Stimulated activated CD4-positive, alpha-beta T cell treated with anti-CD3 and anti-CD28 coated beads, Interleukin-15, amount 100 ng/mL, for 48 hours (primary cell): ENCODE data around the gene CFAP210.
"Not testable (repeated sequence)": the region's sequence is repeated elsewhere in the genome, so short reads cannot be mapped to it uniquely, and the experiment has no call there.

Experiments used
- DNase-seq, 2 donors: peaks; one replicate each; pipeline ENCODE4 v3.0.0-alpha.2; 2020; ENCODE audit warnings: low read depth in 2 of 2

The CFAP210 gene

DNA sequence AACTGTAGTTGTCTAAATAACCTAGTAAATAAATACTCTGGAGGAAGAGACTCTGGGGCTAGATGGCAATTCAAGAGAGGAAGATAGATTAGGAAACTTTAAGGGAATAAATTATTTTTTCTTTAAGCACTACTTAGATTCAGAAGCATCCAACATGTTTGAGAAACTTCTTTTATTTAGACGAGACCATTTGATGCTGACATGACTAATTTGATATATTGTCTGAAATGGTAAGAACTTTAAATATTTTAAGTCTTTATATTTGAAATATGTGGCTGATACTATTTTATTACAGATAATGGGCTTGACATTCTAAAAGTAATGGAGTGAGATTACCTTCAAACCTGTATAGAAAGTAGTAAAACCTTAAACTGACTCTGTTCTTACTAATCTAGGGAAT, 73.7 kb downstream of the CFAP210 start:
- DNase-seq: no peak

DNA sequence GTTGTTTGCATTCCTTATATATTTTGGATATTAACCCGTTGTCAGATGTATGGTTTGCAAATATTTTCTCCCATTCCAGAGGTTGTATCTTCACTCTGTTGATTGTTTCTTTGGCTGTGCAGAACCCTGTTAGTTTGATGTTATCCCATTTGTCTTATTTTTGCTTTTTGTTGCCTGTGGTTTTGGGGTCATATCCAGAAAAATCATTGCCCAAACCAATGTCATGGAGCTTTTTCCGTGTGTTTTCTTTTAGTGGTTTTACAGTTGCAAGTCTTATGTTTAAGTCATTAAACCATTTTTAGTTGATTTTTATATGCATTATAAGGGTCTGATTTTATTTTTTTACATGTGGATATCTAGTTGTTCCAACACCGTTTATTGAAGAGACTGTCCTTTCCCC, 74.3 kb downstream of the CFAP210 start:
- DNase-seq: no peak

DNA sequence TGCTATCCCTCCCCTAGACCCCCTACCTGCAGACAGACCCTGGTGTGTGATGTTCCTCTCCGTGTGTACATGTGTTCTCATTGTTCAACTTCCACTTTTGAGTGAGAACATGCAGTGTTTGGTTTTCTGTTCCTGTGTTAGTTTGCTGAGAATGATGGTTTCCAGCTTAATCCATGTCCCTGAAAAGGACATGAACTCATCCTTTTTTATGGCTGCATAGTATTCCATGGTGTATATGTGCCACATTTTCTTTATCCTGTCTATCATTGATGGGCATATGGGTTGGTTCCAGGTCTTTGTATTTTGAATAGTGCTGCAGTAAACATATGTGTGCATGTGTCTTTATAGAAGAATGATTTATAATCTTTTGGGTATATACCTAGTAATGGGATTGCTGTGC, 78.2 kb downstream of the CFAP210 start:
- not testable (repeated sequence) for DNase-seq

DNA sequence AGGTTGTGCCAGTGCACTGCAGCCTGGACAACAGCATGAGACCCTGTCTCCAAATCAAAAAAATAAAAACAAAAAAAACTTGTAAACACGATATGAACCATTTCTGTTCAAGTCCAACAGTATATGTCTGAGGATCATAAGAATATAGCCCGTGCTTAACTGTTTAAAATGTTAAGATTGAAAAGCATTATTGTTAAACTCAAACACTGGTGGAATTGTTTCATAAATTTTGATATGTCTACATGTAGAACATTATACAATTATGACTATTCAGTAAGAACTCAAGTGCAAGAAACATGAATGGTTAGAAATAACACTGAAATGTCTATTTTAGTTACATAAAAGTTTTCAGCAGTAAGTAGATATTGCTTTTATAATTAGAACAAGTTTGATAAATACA, 80.3 kb downstream of the CFAP210 start:
- no peak for DNase-seq

DNA sequence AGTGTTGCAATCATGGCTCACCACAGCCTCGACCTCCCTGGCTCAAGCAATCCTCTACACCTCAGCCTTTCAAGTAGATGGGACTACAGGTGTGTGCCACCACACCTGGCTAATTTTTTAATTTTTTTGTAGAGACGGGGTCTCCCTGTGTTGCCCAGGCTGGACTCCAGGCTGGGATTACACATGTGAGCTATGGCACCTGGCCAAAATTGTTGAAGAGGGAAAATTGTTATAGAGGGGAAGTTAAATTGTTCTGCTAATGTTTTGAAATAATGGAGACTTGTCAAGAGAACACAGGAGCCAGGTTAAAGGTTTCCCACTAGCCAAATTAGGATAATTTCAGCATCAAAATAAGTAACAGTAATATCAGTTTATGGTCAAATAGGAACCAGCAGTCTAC, 84.9 kb downstream of the CFAP210 start:
- DNase-seq: no peak

DNA sequence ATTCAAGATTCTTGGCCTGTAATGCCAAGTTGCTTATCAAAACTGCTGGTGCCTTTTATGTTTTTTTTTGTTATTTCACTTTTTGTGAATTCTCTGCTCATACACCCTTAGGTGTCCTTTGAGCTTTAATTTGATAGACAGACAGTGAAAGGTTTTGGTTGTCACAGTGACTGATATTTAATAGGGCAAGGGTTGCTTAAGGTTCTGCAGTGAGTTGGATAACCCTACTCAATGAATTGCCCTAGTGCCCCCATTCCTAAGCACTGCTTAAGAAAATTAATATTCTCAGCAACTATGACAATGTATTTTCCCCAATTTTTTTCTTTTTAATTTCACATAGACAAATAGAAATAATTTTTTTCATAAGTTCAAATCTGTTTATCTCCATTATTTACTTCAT, 94.6 kb downstream of the CFAP210 start:
- DNase-seq: no peak

DNA sequence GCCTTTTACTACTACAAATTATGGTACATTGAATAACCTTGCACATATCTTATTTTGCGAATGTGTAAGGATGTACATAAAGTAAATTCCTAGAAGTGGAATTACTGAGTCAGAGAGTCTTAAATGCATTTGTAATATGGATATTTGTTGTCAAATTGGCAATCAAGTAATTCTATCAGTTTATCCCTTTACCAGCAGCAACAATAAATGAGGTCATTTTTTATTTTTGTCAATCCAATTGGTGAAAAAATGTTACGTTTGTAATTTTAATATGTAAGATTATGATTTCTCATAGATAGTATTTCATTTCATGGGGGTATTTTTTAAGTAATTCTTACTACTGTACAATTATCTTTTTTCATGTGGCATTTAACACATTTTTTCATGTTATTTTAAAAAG, 95.2 kb downstream of the CFAP210 start:
- no peak for DNase-seq

DNA sequence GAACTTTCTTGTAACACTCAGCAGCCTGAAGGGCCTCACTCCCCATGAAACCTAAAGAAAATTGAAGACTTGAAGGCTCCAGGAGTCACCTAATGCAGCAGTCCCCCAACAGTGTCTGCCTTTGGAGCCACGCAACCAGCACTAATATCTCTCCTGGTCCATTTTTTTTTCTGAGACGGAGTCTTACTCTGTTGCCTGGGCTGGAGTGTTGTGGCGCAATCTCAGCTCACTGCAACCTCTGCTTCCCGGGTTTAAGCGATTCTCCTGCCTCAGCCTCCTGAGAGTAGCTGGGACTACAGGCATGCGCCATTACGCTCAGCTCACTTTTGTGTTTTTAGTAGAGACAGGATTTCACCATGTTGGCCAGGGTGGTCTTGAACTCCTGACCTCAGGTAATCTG, 97.7 kb downstream of the CFAP210 start:
- DNase-seq: not testable (repeated sequence)
